Activated CD4-positive, alpha-beta T cell treated with anti-CD3 and anti-CD28 coated beads, Interleukin-2, amount 10 ng/mL, durations not matched to agents 7 days and 5 days (primary cell): ENCODE measurements around the gene CPVL. TPM values are rescaled to one million over a fixed set of nuclear protein-coding genes. Genes with fewer than 3 reads are reported as not detected.
"Not testable (repeated sequence)": the region's sequence is repeated elsewhere in the genome, so short reads cannot be mapped to it uniquely, and the experiment has no call there.

Experiments
- CTCF ChIA-PET: fragments of 350-600 bp; sonication (Branson Sonifier 250); formaldehyde crosslinking; loops from one replicate; lab custom pipeline; 2021; ENCODE audit warnings: antibody characterized with exemption; lab: Charles Lee
- POLR2A ChIA-PET: fragments of 350-600 bp; sonication (Branson Sonifier 250); formaldehyde crosslinking; loops from one replicate; lab custom pipeline; 2021; ENCODE audit warnings: antibody characterized with exemption; lab: Charles Lee
- DNase-seq: peaks from one replicate; pipeline ENCODE4 v3.0.0-alpha.2; 2020
- H3K27ac Mint-ChIP-seq: one replicate; pipeline ENCODE4 v1.8.0; 2021; ENCODE audit warnings: mild to moderate bottlenecking, moderate library complexity, mixed read lengths
- H3K27me3 Mint-ChIP-seq: one replicate; pipeline ENCODE4 v1.8.0; 2021; ENCODE audit warnings: mixed read lengths
- H3K36me3 Mint-ChIP-seq: one replicate; pipeline ENCODE4 v1.8.0; 2021; ENCODE audit warnings: low read depth, mixed read lengths
- H3K4me1 Mint-ChIP-seq: one replicate; pipeline ENCODE4 v1.8.0; 2021; ENCODE audit warnings: mixed read lengths
- H3K4me3 Mint-ChIP-seq: one replicate; pipeline ENCODE4 v1.8.0; 2021; ENCODE audit warnings: mild to moderate bottlenecking, moderate library complexity, mixed read lengths
- H3K9me3 Mint-ChIP-seq: one replicate; pipeline ENCODE4 v1.8.0; 2021; ENCODE audit warnings: mixed read lengths
- total RNA-seq, 2 experiments: library from RNA; stranded (reverse); gene quantifications; one replicate each; pipeline ENCODE4 v1.2.3, GENCODE V29; 2021

CPVL gene
- total RNA-seq, 2 experiments from 2014 or later, result not detected

GRCh38 chr7:29095631-29096445 lies 50.5 kb downstream of the CPVL start:
- Mint-ChIP-seq H3K4me3 (no peak overlapping the region), H3K27ac (no peak overlapping the region), H3K9me3 (no peaks in the 10 kb centered on the region), H3K36me3 (no peaks in the 10 kb centered on the region), H3K27me3 (peaks cover 5% of the 10 kb centered on the region), H3K4me1 (peaks cover 15% of the 10 kb centered on the region)
- CTCF ChIA-PET, result interaction anchor here (1.1 kb wide), 1 partner anchor 8 kb away, joined by 3 read pairs; no protein-coding TSS in a partner anchor
- no peak for DNase-seq
- POLR2A ChIA-PET, result no interaction called here

- CTCF ChIA-PET, H3K27me3 Mint-ChIP-seq, POLR2A ChIA-PET, DNase-seq, H3K4me3 Mint-ChIP-seq, H3K27ac Mint-ChIP-seq, H3K36me3 Mint-ChIP-seq, H3K9me3 Mint-ChIP-seq: not testable (repeated sequence)
- H3K4me1 Mint-ChIP-seq, result peaks cover 24% of the 10 kb centered on the region
These were observed 53.2 kb downstream of the CPVL start for GRCh38 chr7:29093091-29093490.

GRCh38 chr7:29091715-29092114 lies 54.6 kb downstream of the CPVL start:
- peak; percentile 45 for DNase-seq
- Mint-ChIP-seq H3K4me3 (peak overlapping the region; percentile 69), H3K4me1 (peaks cover 30% of the 10 kb centered on the region), H3K27me3 (peaks cover 5% of the 10 kb centered on the region), H3K9me3 (no peaks in the 10 kb centered on the region), H3K27ac (peak overlapping the region; percentile 97), H3K36me3 (no peaks in the 10 kb centered on the region)
- ChIA-PET POLR2A (no interaction called here), CTCF (interaction anchor here (0.6 kb wide), 1 partner anchor 713 kb away, joined by 5 read pairs; no protein-coding TSS in a partner anchor)

GRCh38 chr7:29090836-29091601 lies 55.3 kb downstream of the CPVL start:
- POLR2A ChIA-PET, result no interaction called here
- DNase-seq, result no peak
- Mint-ChIP-seq H3K36me3 (no peaks in the 10 kb centered on the region), H3K4me3 (peak overlapping the region; percentile 69), H3K27me3 (peaks cover 5% of the 10 kb centered on the region), H3K4me1 (peaks cover 30% of the 10 kb centered on the region), H3K27ac (peak overlapping the region; percentile 97), H3K9me3 (no peaks in the 10 kb centered on the region)
- CTCF ChIA-PET, result interaction anchor here (0.5 to 1.3 kb wide), 2 partner anchors 15 to 214 kb away, joined by 3 read pairs; no protein-coding TSS in a partner anchor

GRCh38 chr7:29090151-29090805 lies 56.1 kb downstream of the CPVL start:
- ChIA-PET CTCF (interaction anchor here (0.5 to 1.3 kb wide), 2 partner anchors 16 to 215 kb away, joined by 3 read pairs; no protein-coding TSS in a partner anchor), POLR2A (interaction anchor here (0.6 kb wide), 1 partner anchor 10 kb away, joined by 3 read pairs; no protein-coding TSS in a partner anchor)

GRCh38 chr7:29087840-29088170 lies 58.5 kb downstream of the CPVL start:
- H3K27ac Mint-ChIP-seq, result no peak overlapping the region
- no peak for DNase-seq
- CTCF ChIA-PET, result interaction anchor here (0.9 to 1.0 kb wide), 2 partner anchors 9 kb away, joined by 3 read pairs; no protein-coding TSS in a partner anchor
- H3K27me3 Mint-ChIP-seq, result peaks cover 8% of the 10 kb centered on the region
- no peaks in the 10 kb centered on the region for H3K9me3 Mint-ChIP-seq
- H3K4me3 Mint-ChIP-seq, result no peak overlapping the region
- no peaks in the 10 kb centered on the region for H3K36me3 Mint-ChIP-seq
- H3K4me1 Mint-ChIP-seq, result peaks cover 39% of the 10 kb centered on the region
- POLR2A ChIA-PET, result no interaction called here

More at GRCh38 chr7:29090151-29090805, 56.1 kb downstream of the CPVL start:
- H3K27ac Mint-ChIP-seq, result peak overlapping the region; percentile 33
- no peaks in the 10 kb centered on the region for H3K9me3 Mint-ChIP-seq
- H3K36me3 Mint-ChIP-seq, result no peaks in the 10 kb centered on the region
- H3K4me3 Mint-ChIP-seq, result no peak overlapping the region
- H3K4me1 Mint-ChIP-seq, result peaks cover 33% of the 10 kb centered on the region
- DNase-seq, result no peak
- peaks cover 7% of the 10 kb centered on the region for H3K27me3 Mint-ChIP-seq

- H3K9me3 Mint-ChIP-seq, result no peaks in the 10 kb centered on the region
- H3K36me3 Mint-ChIP-seq, result no peaks in the 10 kb centered on the region
- peaks cover 12% of the 10 kb centered on the region for H3K27me3 Mint-ChIP-seq
- no peak overlapping the region for H3K4me3 Mint-ChIP-seq
- CTCF ChIA-PET, result interaction anchor here (0.9 kb wide), 1 partner anchor 8 kb away, joined by 3 read pairs; no protein-coding TSS in a partner anchor
- H3K27ac Mint-ChIP-seq, result no peak overlapping the region
- POLR2A ChIA-PET, result no interaction called here
- H3K4me1 Mint-ChIP-seq, result peaks cover 31% of the 10 kb centered on the region
- DNase-seq, result no peak
These were observed 59.8 kb downstream of the CPVL start for GRCh38 chr7:29086545-29086944.

- DNase-seq, result no peak
- Mint-ChIP-seq H3K27me3 (peaks cover 15% of the 10 kb centered on the region), H3K36me3 (no peaks in the 10 kb centered on the region), H3K9me3 (no peaks in the 10 kb centered on the region), H3K4me3 (no peak overlapping the region), H3K27ac (no peak overlapping the region), H3K4me1 (peaks cover 18% of the 10 kb centered on the region)
- ChIA-PET CTCF (no interaction called here), POLR2A (no interaction called here)
These were observed 61.5 kb downstream of the CPVL start for GRCh38 chr7:29084832-29085231.

GRCh38 chr7:29080803-29081202 lies 65.5 kb downstream of the CPVL start:
- ChIA-PET CTCF (interaction anchor here (1.0 kb wide), 1 partner anchor 38 kb away, joined by 3 read pairs; no protein-coding TSS in a partner anchor), POLR2A (no interaction called here)
- Mint-ChIP-seq H3K27me3 (peaks cover 19% of the 10 kb centered on the region), H3K9me3 (no peaks in the 10 kb centered on the region), H3K4me3 (no peak overlapping the region), H3K4me1 (peaks cover 9% of the 10 kb centered on the region), H3K27ac (no peak overlapping the region), H3K36me3 (no peaks in the 10 kb centered on the region)
- no peak for DNase-seq

GRCh38 chr7:29078311-29079260 lies 67.8 kb downstream of the CPVL start:
- no peaks in the 10 kb centered on the region for H3K4me1 Mint-ChIP-seq
- DNase-seq, result no peak
- peaks cover 19% of the 10 kb centered on the region for H3K27me3 Mint-ChIP-seq
- H3K36me3 Mint-ChIP-seq, result no peaks in the 10 kb centered on the region
- no peaks in the 10 kb centered on the region for H3K9me3 Mint-ChIP-seq
- no peak overlapping the region for H3K4me3 Mint-ChIP-seq
- ChIA-PET POLR2A (no interaction called here), CTCF (interaction anchor here (1.0 kb wide), 1 partner anchor 9 kb away, joined by 3 read pairs; no protein-coding TSS in a partner anchor)
- no peak overlapping the region for H3K27ac Mint-ChIP-seq

GRCh38 chr7:29077854-29078253 lies 68.5 kb downstream of the CPVL start:
- Mint-ChIP-seq H3K4me3 (no peak overlapping the region), H3K4me1 (no peaks in the 10 kb centered on the region), H3K36me3 (no peaks in the 10 kb centered on the region), H3K27me3 (peaks cover 26% of the 10 kb centered on the region), H3K9me3 (no peaks in the 10 kb centered on the region), H3K27ac (no peak overlapping the region)
- DNase-seq, result no peak
- POLR2A ChIA-PET, result no interaction called here
- CTCF ChIA-PET, result no interaction called here
